Epithelial cell of alveolus of lung (primary cell): ENCODE measurements around the gene NONO. TPM values are rescaled to one million over a fixed set of nuclear protein-coding genes. Genes with fewer than 3 reads are reported as not detected.

Source experiments
- total RNA-seq: library from RNA; depleted of rRNA; stranded (reverse); fragments of >200 nt; gene quantifications from 2 replicates; pipeline ENCODE4 v1.2.1, GENCODE V29; 2015

NONO gene, protein sequence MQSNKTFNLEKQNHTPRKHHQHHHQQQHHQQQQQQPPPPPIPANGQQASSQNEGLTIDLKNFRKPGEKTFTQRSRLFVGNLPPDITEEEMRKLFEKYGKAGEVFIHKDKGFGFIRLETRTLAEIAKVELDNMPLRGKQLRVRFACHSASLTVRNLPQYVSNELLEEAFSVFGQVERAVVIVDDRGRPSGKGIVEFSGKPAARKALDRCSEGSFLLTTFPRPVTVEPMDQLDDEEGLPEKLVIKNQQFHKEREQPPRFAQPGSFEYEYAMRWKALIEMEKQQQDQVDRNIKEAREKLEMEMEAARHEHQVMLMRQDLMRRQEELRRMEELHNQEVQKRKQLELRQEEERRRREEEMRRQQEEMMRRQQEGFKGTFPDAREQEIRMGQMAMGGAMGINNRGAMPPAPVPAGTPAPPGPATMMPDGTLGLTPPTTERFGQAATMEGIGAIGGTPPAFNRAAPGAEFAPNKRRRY
- 316 and 409 TPM in 2 replicates for total RNA-seq

GRCh38 chrX:71283403-71284143 lies at the start of gene NONO:
TSS of gene NONO (plus strand) at chrX:71283635. CDS start at chrX:71290638, 7,003 bp downstream.

GRCh38 chrX:71254092-71254963 lies 29.1 kb upstream of the NONO start, which contains the start of gene ZMYM3:
TSS of gene ZMYM3 (minus strand) at chrX:71254140. CDS start at chrX:71253255, 885 bp downstream.

DNA sequence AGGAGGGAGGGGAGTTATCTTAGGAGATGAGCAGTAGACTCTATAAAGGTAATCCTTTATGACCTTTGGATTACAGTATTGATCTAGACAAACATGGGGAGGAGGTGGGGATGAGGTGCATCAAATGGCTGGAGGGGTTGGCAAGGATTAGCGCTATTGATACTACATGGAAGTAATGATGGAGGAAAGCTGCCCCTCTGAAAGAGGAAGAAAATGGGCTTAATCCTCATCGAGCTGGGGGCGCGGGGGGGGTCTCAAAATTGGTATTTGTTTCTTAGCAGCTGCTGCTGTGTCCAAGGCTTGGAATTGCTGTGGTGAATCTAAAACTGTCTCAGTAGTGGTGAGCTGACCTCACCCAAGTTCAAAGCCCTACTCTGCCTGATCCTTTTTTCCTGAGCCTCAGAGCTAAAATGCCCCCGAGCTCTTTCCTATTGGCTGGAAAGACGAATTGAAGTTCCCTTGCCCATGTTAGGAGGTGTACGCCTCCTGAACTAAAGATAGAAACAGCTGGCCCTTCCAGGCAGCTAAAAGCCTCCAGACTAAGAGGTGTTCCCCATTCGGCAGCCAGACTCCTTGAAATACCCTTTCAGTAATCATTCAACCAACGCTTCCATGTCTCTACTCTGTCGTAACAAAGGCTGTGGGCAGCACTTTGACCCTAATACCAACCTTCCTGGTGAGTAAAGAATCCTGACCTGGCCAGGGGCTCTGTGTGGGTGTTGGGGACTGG lies 17.9 kb downstream of the NONO start, which contains the start of gene ITGB1BP2:
TSS of gene ITGB1BP2 (plus strand) at position 556 of the 730 bp plus-strand sequence. CDS start at position 613, 57 bp downstream.

Other genes with a start within 250 kb of the NONO start
- gene SNX12, start 215.3 kb upstream of the NONO start, total RNA-seq, result 42.6 and 68.8 TPM in 2 replicates
- gene FOXO4, start 187.8 kb upstream of the NONO start, total RNA-seq, result 3.6 and 6.8 TPM in 2 replicates
- not detected in 2 replicates for gene CXorf65, start 176.9 kb upstream of the NONO start, total RNA-seq
- not detected in 2 replicates for gene IL2RG, start 172.1 kb upstream of the NONO start, total RNA-seq
- 19.0 and 25.6 TPM in 2 replicates for gene MED12, start 165.0 kb upstream of the NONO start, total RNA-seq
- 0.39 and 3.1 TPM in 2 replicates for gene NLGN3, start 138.8 kb upstream of the NONO start, total RNA-seq
- not detected in 2 replicates for gene GJB1, start 60.4 kb upstream of the NONO start, total RNA-seq
- gene ZMYM3, start 29.5 kb upstream of the NONO start, total RNA-seq, result 18.9 and 29.6 TPM in 2 replicates
- gene ITGB1BP2, start 18.1 kb downstream of the NONO start, total RNA-seq, result 0.13 and 0.80 TPM in 2 replicates
- 9.7 and 16.8 TPM in 2 replicates for gene TAF1, start 82.7 kb downstream of the NONO start, total RNA-seq
- gene OGT, start 249.5 kb downstream of the NONO start, total RNA-seq, result 25.5 and 51.7 TPM in 2 replicates